Neutrophil (primary cell): ENCODE data around the gene CPSF6.

ENCODE experiments used
- H3K27ac ChIP-seq: fragments of 200-600 bp; sonication (generic); 2 replicates; pipeline ENCODE4 v1.5.1; 2016; ENCODE audit warnings: mild to moderate bottlenecking, moderate library complexity
- H3K27me3 ChIP-seq: fragments of 200-600 bp; sonication (generic); 2 replicates; pipeline ENCODE4 v1.6.0; 2016; ENCODE audit warnings: mild to moderate bottlenecking
- H3K36me3 ChIP-seq: fragments of 200-600 bp; sonication (generic); 2 replicates; pipeline ENCODE4 v1.5.1; 2017
- H3K4me1 ChIP-seq, 2 experiments: fragments of 200-600 bp in 1 of 2; sonication (generic) in 1 of 2; 1 replicate in 1 of 2; 2 replicates in 1 of 2; pipeline versions ENCODE4 v1.5.1 to v1.6.1; 2013 to 2016; ENCODE audit warnings: low read depth in 1 of 2, low read length in 1 of 2, mild to moderate bottlenecking in 1 of 2, moderate library complexity in 1 of 2; ENCODE audit not compliant: control insufficient read depth in 1 of 2, insufficient read depth in 1 of 2
- H3K4me3 ChIP-seq, 2 experiments: fragments of 200-600 bp in 1 of 2; sonication (generic) in 1 of 2; 1 replicate in 1 of 2; 2 replicates in 1 of 2; pipeline ENCODE4 v1.5.1; 2013 to 2016; ENCODE audit warnings: low read depth in 1 of 2, low read length in 1 of 2, mild to moderate bottlenecking in 1 of 2, moderate library complexity in 1 of 2
- H3K9me3 ChIP-seq: fragments of 200-600 bp; sonication (generic); 2 replicates; pipeline ENCODE4 v1.5.1; 2016
- TF ChIP-seq, protein P1 (sequence below): fragments of 200-600 bp; sonication (generic); IDR thresholded peaks from 2 replicates; pipeline ENCODE4 v1.5.1; 2016; ENCODE audit warnings: antibody characterized with exemption

The CPSF6 gene

GRCh38 chr12:69211160-69211559, 28.2 kb upstream of the CPSF6 start:
- Histone ChIP-seq H3K27ac (no peak overlapping the region), H3K4me3 (no peak overlapping the region), H3K4me1 (no peaks in the 10 kb centered on the region)

GRCh38 chr12:69214169-69214568, 25.2 kb upstream of the CPSF6 start:
- no peak overlapping the region for H3K27ac ChIP-seq
- H3K4me3 ChIP-seq, result no peak overlapping the region
- TF ChIP-seq, protein P1, sequence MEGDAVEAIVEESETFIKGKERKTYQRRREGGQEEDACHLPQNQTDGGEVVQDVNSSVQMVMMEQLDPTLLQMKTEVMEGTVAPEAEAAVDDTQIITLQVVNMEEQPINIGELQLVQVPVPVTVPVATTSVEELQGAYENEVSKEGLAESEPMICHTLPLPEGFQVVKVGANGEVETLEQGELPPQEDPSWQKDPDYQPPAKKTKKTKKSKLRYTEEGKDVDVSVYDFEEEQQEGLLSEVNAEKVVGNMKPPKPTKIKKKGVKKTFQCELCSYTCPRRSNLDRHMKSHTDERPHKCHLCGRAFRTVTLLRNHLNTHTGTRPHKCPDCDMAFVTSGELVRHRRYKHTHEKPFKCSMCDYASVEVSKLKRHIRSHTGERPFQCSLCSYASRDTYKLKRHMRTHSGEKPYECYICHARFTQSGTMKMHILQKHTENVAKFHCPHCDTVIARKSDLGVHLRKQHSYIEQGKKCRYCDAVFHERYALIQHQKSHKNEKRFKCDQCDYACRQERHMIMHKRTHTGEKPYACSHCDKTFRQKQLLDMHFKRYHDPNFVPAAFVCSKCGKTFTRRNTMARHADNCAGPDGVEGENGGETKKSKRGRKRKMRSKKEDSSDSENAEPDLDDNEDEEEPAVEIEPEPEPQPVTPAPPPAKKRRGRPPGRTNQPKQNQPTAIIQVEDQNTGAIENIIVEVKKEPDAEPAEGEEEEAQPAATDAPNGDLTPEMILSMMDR, result no peak
- no peaks in the 10 kb centered on the region for H3K27me3 ChIP-seq
- H3K9me3 ChIP-seq, result no peaks in the 10 kb centered on the region
- no peaks in the 10 kb centered on the region for H3K4me1 ChIP-seq
- H3K36me3 ChIP-seq, result no peaks in the 10 kb centered on the region

More at GRCh38 chr12:69211160-69211559, 28.2 kb upstream of the CPSF6 start:
- Histone ChIP-seq H3K36me3 (no peaks in the 10 kb centered on the region), H3K27me3 (no peaks in the 10 kb centered on the region), H3K9me3 (peaks cover 3% of the 10 kb centered on the region)
- TF ChIP-seq, protein P1, result no peak

- no peaks in the 10 kb centered on the region for H3K4me1 ChIP-seq
- peaks cover 3% of the 10 kb centered on the region for H3K9me3 ChIP-seq
- H3K27me3 ChIP-seq, result no peaks in the 10 kb centered on the region
- no peaks in the 10 kb centered on the region for H3K36me3 ChIP-seq
- H3K27ac ChIP-seq, result no peak overlapping the region
- no peak overlapping the region for H3K4me3 ChIP-seq
- TF ChIP-seq, protein P1, result no peak
Measured at GRCh38 chr12:69225251-69225910, 14.0 kb upstream of the CPSF6 start.

DNA sequence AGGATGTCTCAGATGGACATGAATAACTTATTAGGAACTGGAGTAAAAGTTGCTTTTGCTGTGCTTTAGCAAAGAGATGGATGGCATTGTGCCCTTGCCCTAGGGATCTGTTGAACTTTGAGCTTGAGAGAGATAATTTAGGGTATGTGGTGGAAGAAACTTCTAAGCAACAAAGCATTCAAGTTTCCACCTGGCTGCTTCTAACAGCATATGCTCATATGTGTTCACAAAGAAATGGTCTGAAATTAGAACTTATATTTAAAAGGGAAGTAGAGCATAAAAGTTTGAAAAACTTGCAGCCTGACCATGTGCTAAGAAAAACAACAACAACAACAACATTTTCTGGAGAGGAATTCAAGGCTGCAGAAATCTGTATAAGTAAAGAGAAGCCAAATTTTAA, 7.9 kb upstream of the CPSF6 start:
- Histone ChIP-seq H3K9me3 (peaks cover 3% of the 10 kb centered on the region), H3K27me3 (no peaks in the 10 kb centered on the region), H3K27ac (no peak overlapping the region), H3K4me1 (no peaks in the 10 kb centered on the region), H3K4me3 (no peak overlapping the region), H3K36me3 (no peaks in the 10 kb centered on the region)
- TF ChIP-seq, protein P1, result no peak

DNA sequence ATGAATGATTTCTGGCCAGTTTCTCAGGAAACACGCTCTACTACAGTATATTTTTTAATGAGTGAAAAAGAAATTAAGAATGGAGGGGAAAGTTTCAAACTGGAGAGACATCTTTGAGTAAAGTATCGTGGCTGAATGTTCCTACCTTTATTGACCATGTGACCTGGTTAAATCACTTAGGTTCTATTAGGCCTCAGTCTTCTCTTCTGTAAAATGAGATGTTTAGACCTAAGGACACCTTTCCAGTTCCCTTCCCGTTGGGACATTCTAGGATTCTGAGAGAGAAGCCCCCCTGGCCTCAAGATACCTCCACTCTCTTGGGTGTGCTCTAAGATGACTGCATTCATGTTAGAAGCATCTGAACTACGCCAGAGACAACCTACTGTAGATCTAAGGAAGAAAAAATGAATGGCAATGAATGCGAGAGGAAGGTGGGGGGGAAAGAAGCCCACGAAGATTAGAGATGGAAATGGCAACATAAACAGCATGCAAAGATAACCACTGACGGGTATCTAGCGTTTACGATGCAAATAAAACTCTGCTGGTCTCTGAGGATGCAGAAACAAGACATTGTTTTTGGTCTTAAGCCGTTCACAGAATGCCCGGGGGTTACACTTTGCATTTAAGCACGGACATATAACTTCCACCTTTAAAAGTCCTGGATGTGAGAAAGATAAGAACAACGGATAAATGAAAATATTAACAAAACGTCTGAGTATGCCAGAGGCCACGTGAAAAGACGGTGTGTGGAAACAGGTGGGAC, 599 bp upstream of the CPSF6 start:
- H3K27ac ChIP-seq, result peak overlapping the region; percentile 94
- no peaks in the 10 kb centered on the region for H3K36me3 ChIP-seq
- peak overlapping the region; percentile 83 to 85 for H3K4me3 ChIP-seq
- TF ChIP-seq, protein P1, result no peak
- no peaks in the 10 kb centered on the region for H3K9me3 ChIP-seq
- peaks cover 31 to 35% of the 10 kb centered on the region in 2 experiments for H3K4me1 ChIP-seq
- no peaks in the 10 kb centered on the region for H3K27me3 ChIP-seq
